B cell (primary cell): Measurements from ENCODE around the gene GRM8. TPM values are rescaled to one million over a fixed set of nuclear protein-coding genes. Genes with fewer than 3 reads are reported as not detected.
"Not testable (repeated sequence)": the region's sequence is repeated elsewhere in the genome, so short reads cannot be mapped to it uniquely, and the experiment has no call there.

Experiments
- ATAC-seq: fragments of 200-7000 bp; cut with Tn5 transposase; one replicate; pipeline ENCODE4 v1.10.0; 2021; ENCODE audit warnings: low read depth, mild to moderate bottlenecking, moderate number of reproducible peaks, moderate library complexity
- CTCF ChIA-PET: fragments of 350-600 bp; sonication (Branson Sonifier 250); formaldehyde crosslinking; loops from one replicate; lab custom pipeline; 2021; ENCODE audit warnings: antibody characterized with exemption, inconsistent platforms; lab: Charles Lee
- POLR2A ChIA-PET: fragments of 350-600 bp; sonication (Branson Sonifier 250); formaldehyde crosslinking; loops from one replicate; lab custom pipeline; 2021; ENCODE audit warnings: antibody characterized with exemption; lab: Charles Lee
- DNase-seq: peaks from one replicate; pipeline ENCODE4 v3.0.0; 2013
- H2AFZ ChIP-seq: 2 replicates; pipeline ENCODE4 v1.6.1; 2012; ENCODE audit warnings: mild to moderate bottlenecking, low read depth, low read length; ENCODE audit not compliant: insufficient read depth, poor library complexity, severe bottlenecking
- H3K27ac ChIP-seq, 2 donors: 1 replicate in 1 of 2; 2 replicates in 1 of 2; pipeline ENCODE4 v1.5.1; 2012 to 2013; ENCODE audit warnings: low read length in 2 of 2, mild to moderate bottlenecking in 2 of 2, moderate library complexity in 1 of 2
- H3K27me3 ChIP-seq, 4 experiments: fragments of 200-600 bp in 1 of 4; sonication (generic) in 1 of 4; replicated peaks in 1 of 4; 1 replicate in 2 of 4; 2 replicates in 2 of 4; pipeline versions ENCODE4 v1.6.1 to v1.7.0; 2013 to 2016; ENCODE audit warnings: low read length in 3 of 4, mild to moderate bottlenecking in 2 of 4, mixed read lengths in 1 of 4, moderate library complexity in 1 of 4; ENCODE audit not compliant: insufficient read depth in 4 of 4, control insufficient read depth in 3 of 4; ENCODE audit errors: control extremely low read depth in 1 of 4
- H3K36me3 ChIP-seq, 2 experiments: replicated peaks in 1 of 2; 1 replicate in 1 of 2; 2 replicates in 1 of 2; pipeline versions ENCODE4 v1.6.1 to v1.7.1; 2013; ENCODE audit warnings: low read length in 1 of 2; ENCODE audit not compliant: insufficient read depth in 2 of 2, control insufficient read depth in 1 of 2; ENCODE audit errors: control extremely low read depth in 1 of 2, extremely low read depth in 1 of 2
- H3K4me1 ChIP-seq, 2 donors: fragments of 200-600 bp in 1 of 2; sonication (generic) in 1 of 2; 1 replicate in 1 of 2; 2 replicates in 1 of 2; pipeline versions ENCODE4 v1.5.1 to v1.6.1; 2013 to 2017; ENCODE audit warnings: low read length in 2 of 2; ENCODE audit not compliant: control insufficient read depth in 2 of 2, insufficient read depth in 2 of 2
- H3K4me2 ChIP-seq: replicated peaks from 2 replicates; pipeline ENCODE3; 2012; ENCODE audit warnings: mild to moderate bottlenecking, low read depth, low read length; ENCODE audit not compliant: poor library complexity, severe bottlenecking
- H3K4me3 ChIP-seq, 5 experiments: fragments of 200-600 bp in 1 of 5; sonication (generic) in 1 of 5; 1 replicate in 3 of 5; 2 replicates in 2 of 5; pipeline versions ENCODE4 v1.5.1 to v1.7.0; 2011 to 2016; ENCODE audit warnings: low read length in 4 of 5, mild to moderate bottlenecking in 4 of 5, low read depth in 2 of 5, control low read depth in 1 of 5, moderate library complexity in 1 of 5; ENCODE audit not compliant: insufficient read depth in 1 of 5; ENCODE audit errors: control extremely low read depth in 1 of 5, extremely low read depth in 1 of 5
- H3K79me2 ChIP-seq: fragments of 200-600 bp; sonication (generic); one replicate; pipeline ENCODE4 v1.6.0; 2016; ENCODE audit warnings: low read length; ENCODE audit not compliant: control insufficient read depth, insufficient read depth
- H3K9ac ChIP-seq: fragments of 200-600 bp; sonication (generic); 2 replicates; pipeline ENCODE4 v1.6.1; 2017; ENCODE audit warnings: mild to moderate bottlenecking, low read length, moderate library complexity
- H3K9me3 ChIP-seq, 3 donors: one replicate each; pipeline versions ENCODE4 v1.6.1 to v1.7.1; 2013; ENCODE audit warnings: low read length in 2 of 3; ENCODE audit not compliant: control insufficient read depth in 2 of 3, insufficient read depth in 1 of 3; ENCODE audit errors: control extremely low read depth in 1 of 3
- H4K20me1 ChIP-seq: 2 replicates; pipeline ENCODE4 v1.6.0; 2012; ENCODE audit warnings: mild to moderate bottlenecking, low read length; ENCODE audit not compliant: insufficient read depth, control insufficient read depth, poor library complexity, severe bottlenecking
- H3K27ac Mint-ChIP-seq: one replicate; pipeline ENCODE4 v1.8.0; 2021; ENCODE audit warnings: mixed read lengths
- H3K27me3 Mint-ChIP-seq: one replicate; pipeline ENCODE4 v1.8.0; 2021; ENCODE audit warnings: mixed read lengths
- H3K4me1 Mint-ChIP-seq: one replicate; pipeline ENCODE4 v1.8.0; 2021; ENCODE audit warnings: mixed read lengths
- H3K4me3 Mint-ChIP-seq: one replicate; pipeline ENCODE4 v1.8.0; 2021; ENCODE audit warnings: mixed read lengths
- H3K9me3 Mint-ChIP-seq: one replicate; pipeline ENCODE4 v1.8.0; 2022; ENCODE audit warnings: mixed read lengths; ENCODE audit not compliant: insufficient read depth
- CTCF ChIP-seq: fragments of 200-600 bp; IDR thresholded peaks from one replicate; pipeline ENCODE4 v1.8.0; 2022; ENCODE audit warnings: antibody characterized with exemption, mild to moderate bottlenecking
- WGBS: methylation state at CpG from one replicate; pipeline ENCODE4 v1.1.5; 2013; ENCODE audit warnings: missing lambda C conversion rate; ENCODE audit not compliant: insufficient coverage; 5-methylcytosine and 5-hydroxymethylcytosine counted together
- intact Hi-C: fragments of 100-400 bp; cut with micrococcal nuclease; formaldehyde crosslinking; loops from one replicate; pipeline ENCODE4 v1.10.0; 2022
- polyA plus RNA-seq: library from polyadenylated mRNA; depleted of rRNA; stranded (reverse); fragments of >200 nt; gene quantifications from 2 replicates; pipeline ENCODE4 v1.2.3, GENCODE V29; 2012
- total RNA-seq, 2 donors: library from RNA; stranded (reverse); fragments of 120-200 nt in 1 of 2; gene quantifications; 1 replicate in 1 of 2; 2 replicates in 1 of 2; pipeline versions ENCODE4 v1.2.3 to v1.2.4, GENCODE V29; 2013 to 2022

The GRM8 gene
- total and polyA plus RNA-seq, 2 donors (not counting 1 experiment from before 2014, with no cell fraction given), result not detected

DNA sequence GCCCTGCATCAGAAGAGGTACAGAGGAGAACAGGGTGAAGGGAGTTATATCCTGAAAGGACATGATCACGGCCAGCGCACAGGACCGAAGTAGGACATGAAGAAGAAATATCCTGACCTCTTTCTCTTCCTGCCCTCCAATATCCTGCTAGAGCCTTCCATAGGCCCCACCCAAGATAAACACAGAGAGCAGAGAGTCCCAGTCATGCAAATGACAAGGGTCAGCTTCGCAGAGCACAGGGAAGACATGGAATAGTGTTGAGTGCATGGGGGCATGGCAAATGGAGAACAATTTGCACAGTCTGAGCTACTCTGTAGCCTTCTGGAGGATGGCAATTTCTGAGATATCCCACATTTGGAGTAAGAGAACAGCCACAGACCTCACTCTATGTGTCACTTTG is 371.4 kb downstream of the GRM8 start:
- POLR2A ChIA-PET, result no interaction called here
- Histone ChIP-seq H3K27me3 (no peaks in the 10 kb centered on the region), H3K27ac (no peak overlapping the region), H4K20me1 (no peaks in the 10 kb centered on the region), H2AFZ (no peak overlapping the region), H3K9ac (no peak overlapping the region), H3K79me2 (no peaks in the 10 kb centered on the region), H3K4me3 (no peak overlapping the region), H3K36me3 (no peaks in the 10 kb centered on the region), H3K4me2 (no peak overlapping the region), H3K4me1 (no peaks in the 10 kb centered on the region), H3K9me3 (no peaks in the 10 kb centered on the region)
- CTCF ChIA-PET, result no interaction called here
- H3K27ac Mint-ChIP-seq, result no peak overlapping the region
- H3K9me3 Mint-ChIP-seq, result no peaks in the 10 kb centered on the region
- intact Hi-C loops, result no loop called here
- no peak for ATAC-seq
- H3K4me3 Mint-ChIP-seq, result no peak overlapping the region
- no peaks in the 10 kb centered on the region for H3K27me3 Mint-ChIP-seq
- WGBS, result 95% methylated on average over 3 of the region's 4 CpGs
- no peak for TF ChIP-seq CTCF
- no peak for DNase-seq
- H3K4me1 Mint-ChIP-seq, result no peaks in the 10 kb centered on the region

DNA sequence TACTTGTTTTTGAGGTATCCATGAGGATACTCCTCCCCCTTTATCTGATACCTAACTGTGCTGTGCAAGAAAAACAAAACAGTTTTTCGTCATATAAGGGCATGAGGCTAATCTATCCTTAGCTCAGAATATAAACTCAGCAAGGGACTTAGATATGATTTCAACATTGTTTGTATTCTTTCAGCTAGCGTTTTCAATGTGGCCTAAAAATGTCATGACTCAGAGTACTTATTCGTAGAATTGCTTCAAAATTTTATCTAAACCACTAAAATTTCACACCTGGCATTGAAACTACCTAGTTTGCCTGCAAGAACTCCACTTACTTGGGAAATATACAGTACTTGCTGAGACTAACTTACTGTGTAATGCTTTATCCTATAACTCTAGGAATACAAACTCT is 376.2 kb downstream of the GRM8 start:
- H3K9me3 Mint-ChIP-seq, H2AFZ ChIP-seq, CTCF ChIA-PET, DNase-seq, H3K9ac ChIP-seq, H3K4me3 ChIP-seq, H3K4me3 Mint-ChIP-seq, H3K4me2 ChIP-seq, H3K36me3 ChIP-seq, ATAC-seq, intact Hi-C loops, H3K9me3 ChIP-seq, H3K27ac ChIP-seq, H3K4me1 ChIP-seq, POLR2A ChIA-PET, H3K27me3 ChIP-seq, H3K4me1 Mint-ChIP-seq, H4K20me1 ChIP-seq, H3K27ac Mint-ChIP-seq, H3K27me3 Mint-ChIP-seq, H3K79me2 ChIP-seq: not testable (repeated sequence)
- WGBS, result no CpG with 5 or more reads among the region's 3 CpGs
